WERI-Rb-1 (cell line): ENCODE measurements around the gene OR2AT4.

ENCODE experiments used
- DNase-seq: peaks from one replicate; pipeline ENCODE4 v3.0.0-alpha.2; 2020
- H3K27ac ChIP-seq: fragments of 250-450 bp; sonication (Bioruptor Pico); 2 replicates; pipeline ENCODE4 v1.5.1; 2020; ENCODE audit warnings: mild to moderate bottlenecking, moderate library complexity
- H3K27me3 ChIP-seq: fragments of 250-450 bp; sonication (Bioruptor Pico); 2 replicates; pipeline ENCODE4 v1.5.1; 2021; ENCODE audit warnings: mild to moderate bottlenecking, low read depth, moderate library complexity; ENCODE audit not compliant: insufficient read depth, severe bottlenecking
- H3K36me3 ChIP-seq: fragments of 250-450 bp; sonication (Bioruptor Pico); 2 replicates; pipeline ENCODE4 v1.5.1; 2020; ENCODE audit warnings: mild to moderate bottlenecking, moderate library complexity
- H3K4me3 ChIP-seq: 2 replicates; pipeline ENCODE4 v1.5.1; 2011; ENCODE audit warnings: low read depth, mild to moderate bottlenecking, control low read depth, low read length
- H3K9me3 ChIP-seq: fragments of 250-450 bp; sonication (Bioruptor Pico); 2 replicates; pipeline ENCODE4 v1.5.1; 2021; ENCODE audit warnings: mild to moderate bottlenecking, moderate library complexity; ENCODE audit not compliant: severe bottlenecking
- TF ChIP-seq, protein P1 (sequence below): IDR thresholded peaks from 2 replicates; pipeline ENCODE4 v1.5.1; 2011; ENCODE audit warnings: low read depth, mild to moderate bottlenecking, control low read depth, inconsistent platforms, low read length

The OR2AT4 gene

DNA sequence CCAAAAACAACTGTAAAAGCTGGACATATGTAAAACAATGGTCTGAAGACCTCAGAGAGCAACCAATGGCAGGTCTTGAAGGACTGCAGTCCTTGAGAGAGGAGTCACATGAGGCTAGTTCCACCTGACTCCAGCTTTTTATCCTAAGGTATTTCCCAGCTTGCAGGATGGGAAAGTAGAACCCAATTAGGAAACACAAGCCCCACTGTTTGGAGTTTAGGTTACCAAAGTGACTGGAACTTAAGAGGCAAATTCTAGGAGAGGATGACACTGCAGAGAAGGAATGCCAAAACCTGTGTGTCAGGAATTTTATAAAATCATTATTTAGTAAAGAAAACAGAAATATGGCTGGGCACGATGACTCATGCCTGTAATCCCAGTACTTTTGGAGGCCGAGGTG lies 18.4 kb downstream of the OR2AT4 start:
- Histone ChIP-seq H3K36me3 (no peaks in the 10 kb centered on the region), H3K27me3 (no peaks in the 10 kb centered on the region), H3K9me3 (no peaks in the 10 kb centered on the region), H3K27ac (no peak overlapping the region), H3K4me3 (no peak overlapping the region)
- TF ChIP-seq, protein P1, sequence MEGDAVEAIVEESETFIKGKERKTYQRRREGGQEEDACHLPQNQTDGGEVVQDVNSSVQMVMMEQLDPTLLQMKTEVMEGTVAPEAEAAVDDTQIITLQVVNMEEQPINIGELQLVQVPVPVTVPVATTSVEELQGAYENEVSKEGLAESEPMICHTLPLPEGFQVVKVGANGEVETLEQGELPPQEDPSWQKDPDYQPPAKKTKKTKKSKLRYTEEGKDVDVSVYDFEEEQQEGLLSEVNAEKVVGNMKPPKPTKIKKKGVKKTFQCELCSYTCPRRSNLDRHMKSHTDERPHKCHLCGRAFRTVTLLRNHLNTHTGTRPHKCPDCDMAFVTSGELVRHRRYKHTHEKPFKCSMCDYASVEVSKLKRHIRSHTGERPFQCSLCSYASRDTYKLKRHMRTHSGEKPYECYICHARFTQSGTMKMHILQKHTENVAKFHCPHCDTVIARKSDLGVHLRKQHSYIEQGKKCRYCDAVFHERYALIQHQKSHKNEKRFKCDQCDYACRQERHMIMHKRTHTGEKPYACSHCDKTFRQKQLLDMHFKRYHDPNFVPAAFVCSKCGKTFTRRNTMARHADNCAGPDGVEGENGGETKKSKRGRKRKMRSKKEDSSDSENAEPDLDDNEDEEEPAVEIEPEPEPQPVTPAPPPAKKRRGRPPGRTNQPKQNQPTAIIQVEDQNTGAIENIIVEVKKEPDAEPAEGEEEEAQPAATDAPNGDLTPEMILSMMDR = no peak
- DNase-seq = no peak

DNA sequence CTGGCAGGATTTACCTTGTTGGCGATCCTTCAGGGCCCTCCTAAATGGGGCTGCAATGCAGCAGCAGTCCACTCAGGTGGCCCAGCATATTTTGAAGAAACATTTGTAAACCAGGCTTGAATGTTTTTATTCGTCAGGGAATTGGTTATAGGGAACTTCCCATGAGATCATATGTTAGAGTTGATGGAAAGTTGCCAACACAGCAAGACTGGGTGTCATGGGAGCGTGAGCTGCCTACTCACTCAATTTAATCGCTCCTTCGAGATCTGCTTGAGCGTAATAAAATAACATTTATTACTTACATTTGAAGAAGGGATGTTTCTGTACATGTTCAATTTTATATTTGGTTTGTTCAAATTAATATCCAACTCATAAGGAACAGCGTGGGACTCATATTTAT lies 19.4 kb downstream of the OR2AT4 start:
- no peak for DNase-seq
- TF ChIP-seq, protein P1 = no peak
- no peak overlapping the region for H3K27ac ChIP-seq

DNA sequence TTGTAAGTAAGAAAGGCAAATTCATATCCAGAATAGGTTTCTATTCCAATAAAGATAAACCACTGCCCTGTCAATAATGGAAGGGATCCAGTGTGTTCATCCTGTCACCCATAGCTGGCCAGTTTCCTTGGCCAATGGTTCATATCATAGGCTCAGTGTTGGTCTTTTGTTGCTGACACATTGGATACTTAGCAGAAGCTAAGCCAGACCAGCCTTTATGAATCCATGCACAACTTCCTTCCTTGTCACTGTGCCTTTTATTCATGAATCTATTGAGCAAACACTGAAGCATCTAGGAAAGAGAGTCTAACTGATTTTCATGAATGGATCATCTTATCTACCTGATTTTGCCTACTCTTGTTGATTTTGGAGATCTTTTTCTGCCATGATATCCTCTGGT lies 20.0 kb downstream of the OR2AT4 start:
- TF ChIP-seq, protein P1 = no peak
- H3K36me3 ChIP-seq = no peaks in the 10 kb centered on the region
- DNase-seq = no peak
- H3K27me3 ChIP-seq = no peaks in the 10 kb centered on the region
- H3K27ac ChIP-seq = no peak overlapping the region
- no peak overlapping the region for H3K4me3 ChIP-seq
- no peaks in the 10 kb centered on the region for H3K9me3 ChIP-seq

More for the DNA sequence above, 19.4 kb downstream of the OR2AT4 start:
- Histone ChIP-seq H3K4me3 (no peak overlapping the region), H3K36me3 (no peaks in the 10 kb centered on the region), H3K9me3 (no peaks in the 10 kb centered on the region), H3K27me3 (no peaks in the 10 kb centered on the region)

DNA sequence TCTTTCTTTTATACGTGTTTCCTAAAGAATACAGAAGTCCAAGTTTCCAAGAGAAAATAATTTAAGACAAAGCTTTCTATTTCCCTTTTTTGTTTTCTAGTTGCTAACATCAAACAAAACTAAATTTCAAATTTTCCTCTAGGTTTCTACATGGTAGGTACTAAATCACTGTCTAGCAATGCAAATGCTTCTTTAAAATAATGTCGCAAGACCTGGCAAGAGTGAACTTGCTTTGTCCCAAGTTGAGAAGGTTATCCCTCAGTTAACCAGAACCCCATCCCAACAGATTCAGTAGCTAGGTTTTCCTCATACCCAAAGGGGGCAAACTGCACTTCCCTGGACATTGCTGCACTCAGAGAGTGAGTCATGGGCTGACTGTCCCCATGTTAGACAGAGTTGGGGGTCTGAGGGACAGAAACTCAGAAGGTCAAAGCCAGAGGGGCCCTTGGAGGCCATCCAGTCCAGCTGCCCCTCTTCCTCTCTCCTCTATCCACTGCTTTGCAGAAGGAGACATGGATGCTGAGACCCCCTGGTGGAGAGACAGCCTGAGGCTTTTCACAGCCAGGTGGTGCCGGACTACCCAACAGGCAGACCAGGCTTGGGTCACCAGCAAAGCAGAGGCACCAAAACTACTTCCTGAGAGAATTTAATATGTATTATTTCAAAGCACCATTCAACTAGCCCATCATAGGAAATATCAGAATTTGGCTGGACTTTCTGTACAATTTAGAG lies 23.1 kb downstream of the OR2AT4 start:
- Histone ChIP-seq H3K27me3 (no peaks in the 10 kb centered on the region), H3K27ac (no peak overlapping the region), H3K4me3 (no peak overlapping the region), H3K36me3 (no peaks in the 10 kb centered on the region), H3K9me3 (no peaks in the 10 kb centered on the region)
- peak; percentile 20 for DNase-seq
- TF ChIP-seq, protein P1 = peak; percentile 47; the same call in 1 of the 2 replicates

DNA sequence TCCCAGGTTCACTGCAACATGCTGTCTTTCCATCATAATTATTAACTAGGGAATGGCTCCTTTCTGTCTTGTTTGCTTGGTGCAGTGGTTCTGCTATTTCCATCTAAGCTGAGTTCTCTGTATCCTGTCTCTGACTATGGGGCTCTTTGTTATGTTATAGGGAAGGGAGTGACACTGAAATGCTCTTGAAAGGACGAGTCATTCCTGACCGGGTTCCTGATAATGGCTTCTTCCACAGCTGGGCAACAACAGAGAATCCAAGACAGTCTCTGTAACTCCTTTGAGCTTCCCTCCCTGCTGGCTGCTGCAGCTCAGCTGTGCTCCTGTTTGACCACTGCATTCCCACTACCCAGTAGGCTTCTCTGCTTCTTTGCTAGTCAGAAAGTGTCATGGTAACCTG lies 24.1 kb downstream of the OR2AT4 start:
- TF ChIP-seq, protein P1 = no peak
- Histone ChIP-seq H3K36me3 (no peaks in the 10 kb centered on the region), H3K27me3 (no peaks in the 10 kb centered on the region), H3K4me3 (no peak overlapping the region), H3K9me3 (no peaks in the 10 kb centered on the region), H3K27ac (no peak overlapping the region)
- no peak for DNase-seq

DNA sequence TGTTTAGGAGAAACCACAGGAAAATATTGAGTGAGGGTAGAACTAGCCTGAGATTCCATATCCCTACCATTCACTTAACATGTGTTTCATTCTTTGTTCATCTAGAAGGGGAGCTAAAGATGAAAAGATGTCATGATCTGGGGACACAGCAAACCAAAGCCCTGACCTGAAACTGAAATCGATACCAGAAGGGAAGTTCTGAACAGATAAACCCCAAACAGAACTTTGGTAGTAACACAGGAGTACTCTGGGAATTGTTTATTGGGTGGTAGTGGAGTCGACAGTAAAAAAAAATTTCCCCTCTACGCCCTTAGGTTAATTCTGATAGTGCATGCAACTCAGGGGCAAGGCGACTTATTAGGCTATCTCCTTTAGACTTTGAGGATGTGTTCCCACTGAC lies 27.2 kb downstream of the OR2AT4 start:
- H3K36me3 ChIP-seq = no peaks in the 10 kb centered on the region
- H3K27me3 ChIP-seq = no peaks in the 10 kb centered on the region
- no peak for DNase-seq
- TF ChIP-seq, protein P1 = no peak
- no peak overlapping the region for H3K4me3 ChIP-seq
- H3K9me3 ChIP-seq = no peaks in the 10 kb centered on the region
- H3K27ac ChIP-seq = no peak overlapping the region
